Skin of body (tissue), 2 donors: ENCODE results near the gene C5orf22. TPM values are rescaled to one million over a fixed set of nuclear protein-coding genes. Genes with fewer than 3 reads are reported as not detected.
"Not testable (repeated sequence)": the region's sequence is repeated elsewhere in the genome, so short reads cannot be mapped to it uniquely, and the experiment has no call there.

Source experiments
- DNase-seq: peaks from one replicate; lab custom pipeline; 2025; lab: John Stamatoyannopoulos, UW
- total RNA-seq: library from RNA; depleted of rRNA; stranded (reverse); fragments of >200 nt; gene quantifications from one replicate; pipeline ENCODE4 v1.2.3, GENCODE V29; 2014

C5orf22 gene
- total RNA-seq = 14.0 TPM

GRCh38 chr5:31531888-31532547, at the start of gene C5orf22, which contains the start of gene DROSHA:
Gene C5orf22, plus strand, starts transcription at chr5:31532301. Its CDS starts 92 bp downstream, at chr5:31532393.
Gene DROSHA, minus strand, starts transcription at chr5:31532093. Its CDS starts 3,034 bp downstream, at chr5:31529059.
- peak; percentile 94 for DNase-seq

- no peak for DNase-seq
Measured at GRCh38 chr5:31485376-31486207, 46.5 kb upstream of the C5orf22 start.

- no peak for DNase-seq
Measured at GRCh38 chr5:31486441-31486840, 45.7 kb upstream of the C5orf22 start.

- no peak for DNase-seq
Measured at GRCh38 chr5:31487506-31487905, 44.6 kb upstream of the C5orf22 start.

DNA sequence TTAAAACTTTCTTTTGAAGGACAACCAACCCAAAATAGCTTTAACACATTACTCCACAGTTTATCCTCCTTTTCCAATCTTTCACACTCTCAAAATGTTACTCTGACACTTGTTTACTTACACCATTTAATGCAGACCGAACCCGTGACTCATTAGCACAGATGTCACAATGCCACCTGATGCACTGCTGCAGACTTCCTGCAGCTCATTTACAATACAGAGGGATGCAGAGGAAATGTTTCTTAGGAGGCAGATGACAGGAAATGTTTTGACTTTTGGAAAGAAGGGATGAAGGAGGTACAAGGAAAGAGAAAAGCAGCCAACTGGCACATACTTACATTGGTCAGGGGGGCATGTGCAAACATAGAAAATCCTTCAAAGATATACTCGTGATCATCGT, 39.2 kb upstream of the C5orf22 start:
- no peak for DNase-seq

GRCh38 chr5:31495336-31495735, 36.8 kb upstream of the C5orf22 start:
- DNase-seq = no peak

DNA sequence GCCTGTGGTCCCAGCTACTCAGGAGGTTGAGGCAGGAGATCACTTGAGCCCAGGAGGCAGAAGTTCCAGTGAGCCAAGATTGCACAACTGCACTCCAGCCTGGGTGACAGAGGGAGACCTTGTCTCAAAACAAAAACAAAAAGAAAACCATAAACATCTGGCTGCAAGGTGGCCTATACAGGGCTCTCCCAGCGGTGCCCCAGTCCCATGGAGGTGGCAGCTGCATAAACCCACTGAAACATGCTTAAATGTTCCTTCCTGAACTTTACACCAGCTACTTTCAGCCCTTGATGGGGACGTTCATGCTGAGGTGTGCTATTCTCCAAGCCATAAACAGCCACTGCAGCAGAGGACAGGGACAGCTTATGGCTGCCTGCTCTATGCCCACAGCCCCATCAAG, 35.8 kb upstream of the C5orf22 start:
- no peak for DNase-seq

DNA sequence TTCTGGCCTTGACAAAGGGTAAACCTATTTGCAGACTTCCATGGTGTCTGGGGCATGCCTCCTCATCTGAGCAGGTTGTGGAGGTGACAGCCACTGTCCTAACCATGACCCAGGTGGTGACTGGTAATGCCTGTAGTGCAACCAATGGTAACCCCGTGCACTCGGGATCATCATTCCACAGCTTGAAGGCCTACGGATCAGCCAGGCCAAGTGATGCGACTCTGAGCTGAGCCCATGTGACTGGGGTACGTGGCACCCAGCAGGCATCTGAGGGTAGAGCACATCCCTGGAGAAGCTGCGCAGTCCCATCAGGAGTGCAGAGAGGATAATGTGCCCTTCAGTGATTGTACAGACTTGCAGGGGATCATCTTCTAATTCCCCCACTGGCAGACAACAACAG, 35.2 kb upstream of the C5orf22 start:
- DNase-seq = no peak

DNA sequence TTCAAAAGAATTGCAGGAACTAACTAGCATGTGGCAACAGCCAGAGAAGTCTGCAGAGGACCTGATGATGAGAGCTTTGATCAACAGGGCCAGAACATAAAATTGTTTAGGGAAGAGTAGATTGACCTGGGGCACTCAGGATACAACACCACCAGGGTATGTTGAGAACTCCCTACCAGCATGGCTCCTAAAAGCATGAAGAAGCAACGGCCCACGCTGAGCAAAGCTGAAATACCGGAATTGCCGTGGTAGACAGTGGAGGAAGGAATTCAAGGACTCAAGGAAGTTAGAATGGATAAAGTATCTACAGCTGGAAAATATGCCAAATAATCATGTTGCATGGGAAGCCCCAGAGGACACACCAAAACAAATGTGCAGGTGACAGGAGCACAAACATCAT, 31.8 kb upstream of the C5orf22 start:
- no peak for DNase-seq

DNA sequence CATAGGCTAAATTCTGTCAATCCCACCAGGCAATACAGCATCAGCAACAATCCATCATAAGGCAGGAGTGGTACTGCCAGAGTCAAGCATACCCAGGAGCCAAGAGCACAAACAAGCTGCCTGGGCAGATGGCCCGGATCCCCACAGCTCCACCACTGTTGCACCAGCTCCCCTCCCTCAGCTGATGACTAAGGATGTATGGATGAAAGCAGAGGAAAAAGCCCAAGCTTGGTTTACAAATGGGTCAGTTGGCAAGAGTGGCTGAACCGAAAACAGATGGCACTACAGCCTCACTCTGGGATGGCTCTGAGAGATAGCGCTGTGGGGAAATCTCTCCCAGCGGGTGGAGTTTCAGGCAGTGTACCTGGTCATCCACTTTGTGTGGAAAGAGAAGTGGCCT, 29.6 kb upstream of the C5orf22 start:
- DNase-seq = no peak

DNA sequence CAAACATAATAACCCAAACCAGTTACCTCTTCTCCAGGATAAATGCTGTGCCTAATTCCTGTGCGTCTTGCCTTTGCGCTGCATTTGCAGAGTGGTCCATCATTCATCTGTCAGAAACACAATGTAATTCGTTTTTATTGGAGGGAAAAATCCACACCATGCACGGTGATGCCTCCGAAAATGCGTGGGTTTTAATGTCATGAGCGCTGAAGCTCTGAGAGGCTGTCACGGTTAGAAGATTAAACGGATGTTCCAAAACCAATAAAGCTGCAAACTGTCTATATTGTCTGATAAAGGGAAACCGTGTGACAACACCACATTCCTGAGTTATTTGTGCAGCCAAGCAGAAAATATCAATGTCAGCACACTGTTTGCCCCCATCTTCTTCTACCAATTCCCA, 27.6 kb upstream of the C5orf22 start:
- DNase-seq = no peak

DNA sequence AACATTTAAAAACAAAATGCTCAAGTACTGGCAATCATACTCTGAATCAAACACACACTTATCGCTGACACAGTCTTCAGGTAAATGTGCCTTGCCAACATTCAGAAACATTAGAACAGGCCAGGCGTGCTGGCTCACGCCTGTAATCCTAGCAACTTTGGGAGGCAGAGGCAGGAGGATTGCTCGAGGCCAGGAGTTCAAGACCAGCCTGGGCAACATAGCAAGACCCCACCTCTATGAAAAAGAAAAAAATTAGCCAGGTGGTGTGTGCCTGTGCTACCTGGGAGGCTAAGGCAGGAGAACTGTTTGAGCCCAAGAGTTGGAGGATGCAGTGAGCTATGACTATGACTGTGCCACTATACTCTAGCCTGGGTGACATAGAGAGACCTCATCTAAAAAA, 20.8 kb upstream of the C5orf22 start:
- no peak for DNase-seq

DNA sequence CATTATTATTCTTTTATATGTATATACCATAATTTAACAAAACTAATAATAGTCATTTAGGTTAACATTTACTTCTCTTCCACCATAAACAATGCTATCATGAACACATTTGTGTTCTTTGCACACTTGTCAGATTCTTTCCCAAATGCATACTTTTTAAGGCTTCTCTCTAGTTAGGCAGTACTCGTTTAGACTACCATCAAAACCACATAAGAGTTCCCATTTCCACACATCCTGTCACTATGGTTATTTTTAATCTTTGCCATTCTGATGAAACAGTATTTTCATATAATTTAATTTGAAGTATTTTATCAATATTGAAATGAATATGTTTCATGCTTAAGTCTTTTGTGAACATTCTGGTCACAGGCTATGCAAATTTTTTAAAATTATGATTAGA, 15.3 kb upstream of the C5orf22 start:
- no peak for DNase-seq

GRCh38 chr5:31523041-31523440, 9.1 kb upstream of the C5orf22 start:
- no peak for DNase-seq

DNA sequence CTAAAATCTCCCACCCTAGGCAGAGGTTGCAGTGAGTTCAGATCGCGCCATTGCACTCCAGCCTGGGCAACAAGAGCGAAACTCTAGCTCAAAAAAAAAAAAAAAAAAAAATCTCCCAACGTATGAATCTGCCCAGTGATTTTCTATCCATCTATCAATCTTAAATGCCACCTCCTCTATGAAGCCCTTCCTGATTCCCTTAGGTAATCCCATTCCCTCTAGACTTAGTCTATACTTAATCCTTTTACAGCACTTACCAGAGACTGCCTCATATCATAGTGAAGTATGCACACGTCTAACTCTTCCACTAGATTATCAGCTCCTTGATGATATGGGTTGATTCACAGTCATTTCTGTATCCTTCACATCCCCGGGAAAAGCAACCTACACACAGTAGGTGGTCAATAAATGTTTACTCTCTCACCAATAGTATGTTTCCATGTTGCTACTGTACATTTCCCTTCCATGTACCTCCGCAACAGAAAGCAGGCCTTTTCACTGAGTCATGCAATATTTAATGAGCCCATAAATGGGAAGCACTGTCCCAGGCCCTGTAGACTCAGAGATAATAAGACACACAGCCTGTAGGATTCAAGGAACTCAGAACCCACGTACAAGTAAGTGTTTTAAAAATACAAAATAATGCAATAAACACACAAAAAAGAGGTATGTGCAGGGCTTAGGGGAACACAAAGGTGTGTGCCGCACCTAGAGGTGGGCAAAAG, 1.4 kb upstream of the C5orf22 start:
- no peak for DNase-seq

- DNase-seq = peak; percentile 5
Measured at GRCh38 chr5:31531543-31531887, 586 bp upstream of the C5orf22 start.

GRCh38 chr5:31534527-31535046, 2.5 kb downstream of the C5orf22 start:
- DNase-seq = no peak

DNA sequence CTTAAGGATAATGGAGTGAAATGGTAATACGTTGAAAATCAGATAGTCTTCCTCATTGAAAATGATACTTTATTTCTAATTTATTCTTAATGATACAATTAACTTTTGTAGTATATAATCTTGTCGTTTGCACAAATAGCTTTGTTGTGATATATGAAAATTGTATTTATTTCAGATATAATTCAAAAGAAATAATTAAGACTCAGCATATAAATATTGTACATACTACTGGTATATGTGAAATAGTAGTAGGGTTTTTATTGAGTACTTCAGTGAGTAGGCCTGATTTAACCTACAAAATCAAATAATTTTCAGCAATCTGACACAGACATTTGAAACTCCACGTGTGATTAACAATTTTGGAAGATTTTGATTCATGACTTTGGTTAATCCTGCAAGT, 4.8 kb downstream of the C5orf22 start:
- DNase-seq = no peak

GRCh38 chr5:31537349-31537748, 5.2 kb downstream of the C5orf22 start:
- DNase-seq = no peak

GRCh38 chr5:31537851-31538250, 5.8 kb downstream of the C5orf22 start:
- no peak for DNase-seq

DNA sequence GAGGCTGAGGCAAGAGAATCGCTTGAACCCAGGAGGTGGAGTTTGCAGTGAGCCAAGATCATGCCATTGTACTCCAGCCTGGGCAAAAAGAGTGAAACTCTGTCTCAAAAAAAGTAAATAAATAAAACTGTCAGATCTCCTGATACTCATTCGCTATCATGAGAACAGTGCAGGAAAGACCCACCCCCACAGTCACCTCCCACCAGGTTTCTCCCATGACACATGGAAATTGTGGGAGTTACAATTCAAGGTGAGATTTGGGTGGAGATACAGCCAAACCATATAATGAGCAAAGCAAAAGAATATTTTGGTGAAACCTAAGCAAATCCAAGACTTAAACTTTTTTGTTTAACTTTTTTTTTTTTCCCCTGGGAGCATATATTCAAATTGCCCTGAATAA, 17.0 kb downstream of the C5orf22 start:
- DNase-seq = not testable (repeated sequence)

DNA sequence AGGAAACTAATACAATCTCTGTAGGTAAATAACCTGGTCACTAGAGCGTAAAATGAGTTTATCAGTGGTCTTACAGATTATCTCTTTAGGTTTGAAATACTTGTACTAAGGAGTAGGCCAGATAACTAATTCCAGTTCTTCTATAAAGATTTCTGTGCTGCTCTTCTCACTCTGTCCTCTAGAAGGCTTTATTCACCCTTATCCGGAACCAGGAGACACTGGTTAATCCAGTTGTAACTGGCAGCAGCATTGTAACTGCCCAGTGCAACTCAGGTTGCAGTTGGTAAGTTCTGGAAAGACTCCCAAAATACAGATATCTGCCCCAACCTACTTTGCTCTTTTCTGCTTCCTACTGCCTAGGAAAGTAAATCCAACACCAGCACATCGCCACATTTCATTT, 19.8 kb downstream of the C5orf22 start:
- DNase-seq = no peak
